Panc1 (cell line): ENCODE measurements around the gene GADL1. TPM values are rescaled to one million over a fixed set of nuclear protein-coding genes. Genes with fewer than 3 reads are reported as not detected.

Experiments used
- ATAC-seq: fragments of 200-7000 bp; cut with Tn5 transposase; 2 replicates; pipeline ENCODE4 v1.9.1; 2020; ENCODE audit warnings: mild to moderate bottlenecking, moderate library complexity
- BruUV-seq: library from RNA; stranded (reverse); fragments of 400-500 nt; replicated peaks from 2 replicates; lab custom pipeline; 2021; lab: Mats Ljungman, UMichigan
- CTCF ChIA-PET: fragments of 300-600 bp; sonication (Branson Sonifier 250); formaldehyde crosslinking; loops from one replicate; lab custom pipeline; 2022; ENCODE audit warnings: antibody characterized with exemption; lab: Charles Lee
- POLR2A ChIA-PET: fragments of 300-600 bp; sonication (Branson Sonifier 250); formaldehyde crosslinking; loops from one replicate; lab custom pipeline; 2022; ENCODE audit warnings: antibody characterized with exemption; lab: Charles Lee
- DNase-seq: peaks from one replicate; pipeline ENCODE4 v3.0.0-alpha.2; 2010; ENCODE audit warnings: low read depth, low spot score
- H3K27ac ChIP-seq: 2 replicates; pipeline ENCODE4 v1.5.1; 2011; ENCODE audit warnings: mild to moderate bottlenecking, low read length, inconsistent platforms
- H3K27me3 ChIP-seq: fragments of 200-500 bp; sonication (Bioruptor generic); 2 replicates; pipeline ENCODE4 v1.6.0; 2014; ENCODE audit warnings: low read length, inconsistent platforms; ENCODE audit not compliant: control insufficient read depth, insufficient read depth
- H3K36me3 ChIP-seq: fragments of 200-500 bp; sonication (Bioruptor generic); 2 replicates; pipeline ENCODE4 v1.5.1; 2014; ENCODE audit warnings: inconsistent platforms, mild to moderate bottlenecking, low read length, moderate library complexity; ENCODE audit not compliant: control insufficient read depth, insufficient read depth
- H3K4me1 ChIP-seq: 2 replicates; pipeline ENCODE4 v1.5.1; 2011; ENCODE audit warnings: inconsistent platforms, mild to moderate bottlenecking, low read length, moderate library complexity; ENCODE audit not compliant: control insufficient read depth, insufficient read depth
- H3K4me3 ChIP-seq, 2 experiments: 2 replicates each; pipeline ENCODE4 v1.5.1; 2011 to 2012; ENCODE audit warnings: low read depth in 2 of 2, low read length in 2 of 2, mild to moderate bottlenecking in 2 of 2, inconsistent platforms in 1 of 2, moderate library complexity in 1 of 2
- H3K9me3 ChIP-seq: fragments of 200-500 bp; sonication (Bioruptor generic); 2 replicates; pipeline ENCODE4 v1.5.1; 2014; ENCODE audit warnings: low read depth, mild to moderate bottlenecking, inconsistent platforms, low read length, moderate library complexity; ENCODE audit not compliant: control insufficient read depth, insufficient read depth
- POLR2AphosphoS5 ChIP-seq: IDR thresholded peaks from 2 replicates; pipeline ENCODE4 v1.6.1; 2012; ENCODE audit warnings: mild to moderate bottlenecking, low read depth, low read length, moderate library complexity
- SIN3A ChIP-seq: IDR thresholded peaks from 2 replicates; pipeline ENCODE4 v1.6.1; 2012; ENCODE audit warnings: low read depth, mild to moderate bottlenecking, low read length, moderate library complexity, borderline replicate concordance; ENCODE audit not compliant: insufficient read depth
- TCF7L2 ChIP-seq: IDR thresholded peaks from 2 replicates; pipeline ENCODE4 v1.6.1; 2011; ENCODE audit warnings: mild to moderate bottlenecking, low read depth, low read length, inconsistent platforms
- in situ Hi-C: cut with HindIII; loops from 2 replicates; pipeline ENCODE4 v1.10.0; 2016; ENCODE audit warnings: low sequenced_read_pairs, low pct_unique_long_range_greater_than_20kb
- intact Hi-C: fragments of 100-400 bp; cut with micrococcal nuclease; formaldehyde crosslinking; loops from one replicate; pipeline ENCODE4 v1.10.0; 2022; ENCODE audit not compliant: unreplicated experiment
- total RNA-seq: library from RNA; stranded (reverse); gene quantifications from one replicate; pipeline ENCODE4 v1.2.1, GENCODE V29; 2021; ENCODE audit not compliant: unreplicated experiment
- TF ChIP-seq, protein P1 (sequence below), 2 experiments: IDR thresholded peaks; 2 replicates each; pipeline ENCODE4 v1.6.1; 2011 to 2012; ENCODE audit warnings: low read depth in 2 of 2, control low read depth in 1 of 2, low read length in 1 of 2, mild to moderate bottlenecking in 1 of 2, moderate library complexity in 1 of 2; ENCODE audit not compliant: insufficient read depth in 1 of 2
- TF ChIP-seq, protein P2 (sequence below): fragments of 450-650 bp; IDR thresholded peaks from 2 replicates; pipeline ENCODE4 v1.5.1; 2017; ENCODE audit warnings: mild to moderate bottlenecking

The GADL1 gene
- total RNA-seq, 1 experiment from 2014 or later: not detected

DNA sequence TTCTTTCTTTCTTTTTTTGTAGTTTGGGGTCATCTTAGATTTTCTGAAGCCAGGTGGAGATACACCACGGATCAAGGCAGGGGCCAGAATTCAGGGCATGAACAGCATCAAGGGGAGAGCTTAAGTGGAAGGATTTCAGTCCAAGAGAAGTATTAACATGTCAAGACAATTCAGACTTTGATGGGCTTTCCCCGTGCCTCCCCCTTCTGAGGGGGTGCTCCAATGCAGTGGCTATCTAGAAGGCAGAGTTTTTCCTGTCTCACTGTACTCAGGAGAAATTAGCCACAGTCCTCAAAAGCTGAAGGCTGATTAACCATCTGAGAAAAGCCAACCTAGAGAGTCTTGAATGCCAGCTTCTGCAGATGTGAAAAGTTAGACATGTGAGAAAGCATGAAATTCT is 160.8 kb downstream of the GADL1 start:
- ChIA-PET CTCF (no interaction called here), POLR2A (no interaction called here)
- intact Hi-C loops: no loop called here
- Histone ChIP-seq H3K27me3 (no peaks in the 10 kb centered on the region), H3K27ac (no peak overlapping the region), H3K4me1 (no peaks in the 10 kb centered on the region; the same call in 1 of the 2 replicates), H3K36me3 (no peaks in the 10 kb centered on the region), H3K4me3 (no peak overlapping the region), H3K9me3 (no peaks in the 10 kb centered on the region)
- no TSS peak for BruUV-seq
- DNase-seq (no peak), ATAC-seq (no peak)
- in situ Hi-C loops: no loop called here
- TF ChIP-seq, protein P1, sequence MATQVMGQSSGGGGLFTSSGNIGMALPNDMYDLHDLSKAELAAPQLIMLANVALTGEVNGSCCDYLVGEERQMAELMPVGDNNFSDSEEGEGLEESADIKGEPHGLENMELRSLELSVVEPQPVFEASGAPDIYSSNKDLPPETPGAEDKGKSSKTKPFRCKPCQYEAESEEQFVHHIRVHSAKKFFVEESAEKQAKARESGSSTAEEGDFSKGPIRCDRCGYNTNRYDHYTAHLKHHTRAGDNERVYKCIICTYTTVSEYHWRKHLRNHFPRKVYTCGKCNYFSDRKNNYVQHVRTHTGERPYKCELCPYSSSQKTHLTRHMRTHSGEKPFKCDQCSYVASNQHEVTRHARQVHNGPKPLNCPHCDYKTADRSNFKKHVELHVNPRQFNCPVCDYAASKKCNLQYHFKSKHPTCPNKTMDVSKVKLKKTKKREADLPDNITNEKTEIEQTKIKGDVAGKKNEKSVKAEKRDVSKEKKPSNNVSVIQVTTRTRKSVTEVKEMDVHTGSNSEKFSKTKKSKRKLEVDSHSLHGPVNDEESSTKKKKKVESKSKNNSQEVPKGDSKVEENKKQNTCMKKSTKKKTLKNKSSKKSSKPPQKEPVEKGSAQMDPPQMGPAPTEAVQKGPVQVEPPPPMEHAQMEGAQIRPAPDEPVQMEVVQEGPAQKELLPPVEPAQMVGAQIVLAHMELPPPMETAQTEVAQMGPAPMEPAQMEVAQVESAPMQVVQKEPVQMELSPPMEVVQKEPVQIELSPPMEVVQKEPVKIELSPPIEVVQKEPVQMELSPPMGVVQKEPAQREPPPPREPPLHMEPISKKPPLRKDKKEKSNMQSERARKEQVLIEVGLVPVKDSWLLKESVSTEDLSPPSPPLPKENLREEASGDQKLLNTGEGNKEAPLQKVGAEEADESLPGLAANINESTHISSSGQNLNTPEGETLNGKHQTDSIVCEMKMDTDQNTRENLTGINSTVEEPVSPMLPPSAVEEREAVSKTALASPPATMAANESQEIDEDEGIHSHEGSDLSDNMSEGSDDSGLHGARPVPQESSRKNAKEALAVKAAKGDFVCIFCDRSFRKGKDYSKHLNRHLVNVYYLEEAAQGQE (IDR thresholded peaks at IDR 0.05; ENCODE audit: insufficient read depth in 1 of 2, low read depth in 2 of 2, low read length in 1 of 2): no peak
- TF ChIP-seq SIN3A (no peak), TCF7L2 (no peak), POLR2AphosphoS5 (no peak)
- TF ChIP-seq, protein P2, sequence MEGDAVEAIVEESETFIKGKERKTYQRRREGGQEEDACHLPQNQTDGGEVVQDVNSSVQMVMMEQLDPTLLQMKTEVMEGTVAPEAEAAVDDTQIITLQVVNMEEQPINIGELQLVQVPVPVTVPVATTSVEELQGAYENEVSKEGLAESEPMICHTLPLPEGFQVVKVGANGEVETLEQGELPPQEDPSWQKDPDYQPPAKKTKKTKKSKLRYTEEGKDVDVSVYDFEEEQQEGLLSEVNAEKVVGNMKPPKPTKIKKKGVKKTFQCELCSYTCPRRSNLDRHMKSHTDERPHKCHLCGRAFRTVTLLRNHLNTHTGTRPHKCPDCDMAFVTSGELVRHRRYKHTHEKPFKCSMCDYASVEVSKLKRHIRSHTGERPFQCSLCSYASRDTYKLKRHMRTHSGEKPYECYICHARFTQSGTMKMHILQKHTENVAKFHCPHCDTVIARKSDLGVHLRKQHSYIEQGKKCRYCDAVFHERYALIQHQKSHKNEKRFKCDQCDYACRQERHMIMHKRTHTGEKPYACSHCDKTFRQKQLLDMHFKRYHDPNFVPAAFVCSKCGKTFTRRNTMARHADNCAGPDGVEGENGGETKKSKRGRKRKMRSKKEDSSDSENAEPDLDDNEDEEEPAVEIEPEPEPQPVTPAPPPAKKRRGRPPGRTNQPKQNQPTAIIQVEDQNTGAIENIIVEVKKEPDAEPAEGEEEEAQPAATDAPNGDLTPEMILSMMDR: no peak

DNA sequence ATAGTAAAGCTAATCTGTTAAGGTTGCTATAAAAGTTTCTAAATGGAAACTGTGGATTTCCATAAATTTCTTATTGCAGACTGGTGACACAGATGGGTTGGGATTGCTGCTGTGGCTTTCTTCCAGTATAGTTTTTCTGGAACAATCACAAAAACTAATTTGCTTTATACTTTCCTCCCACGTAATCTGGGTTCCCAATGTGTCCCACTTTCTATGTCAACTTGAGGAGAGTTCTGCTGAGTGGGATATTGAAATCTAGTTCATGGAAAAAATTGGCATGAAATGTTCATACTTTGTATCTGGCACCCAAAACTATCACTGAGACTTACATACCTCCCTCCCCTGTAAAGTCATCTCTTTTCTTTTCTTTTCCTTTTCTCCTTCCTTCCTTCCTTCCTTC is 161.3 kb downstream of the GADL1 start:
- CTCF ChIA-PET: no interaction called here
- Histone ChIP-seq H3K27me3 (no peaks in the 10 kb centered on the region), H3K4me3 (no peak overlapping the region), H3K4me1 (no peaks in the 10 kb centered on the region; the same call in 1 of the 2 replicates), H3K9me3 (no peaks in the 10 kb centered on the region), H3K36me3 (no peaks in the 10 kb centered on the region), H3K27ac (no peak overlapping the region)
- intact Hi-C loops (no loop called here), in situ Hi-C loops (no loop called here)
- POLR2A ChIA-PET: no interaction called here
- ATAC-seq (no peak), DNase-seq (no peak)
- no TSS peak for BruUV-seq
- TF ChIP-seq, protein P1 (IDR thresholded peaks at IDR 0.05; ENCODE audit: insufficient read depth in 1 of 2, low read depth in 2 of 2, low read length in 1 of 2): no peak
- TF ChIP-seq POLR2AphosphoS5: no peak
- no peak for TF ChIP-seq SIN3A
- no peak for TF ChIP-seq TCF7L2
- TF ChIP-seq, protein P2: no peak
